Measurements from ENCODE around the gene GGN. TPM values are rescaled to one million over a fixed set of nuclear protein-coding genes. Genes with fewer than 3 reads are reported as not detected.

Gene GGN
- total RNA-seq, 4 donors from 2014 or later, result 0.36 to 1.9 (median 1.5) TPM

DNA sequence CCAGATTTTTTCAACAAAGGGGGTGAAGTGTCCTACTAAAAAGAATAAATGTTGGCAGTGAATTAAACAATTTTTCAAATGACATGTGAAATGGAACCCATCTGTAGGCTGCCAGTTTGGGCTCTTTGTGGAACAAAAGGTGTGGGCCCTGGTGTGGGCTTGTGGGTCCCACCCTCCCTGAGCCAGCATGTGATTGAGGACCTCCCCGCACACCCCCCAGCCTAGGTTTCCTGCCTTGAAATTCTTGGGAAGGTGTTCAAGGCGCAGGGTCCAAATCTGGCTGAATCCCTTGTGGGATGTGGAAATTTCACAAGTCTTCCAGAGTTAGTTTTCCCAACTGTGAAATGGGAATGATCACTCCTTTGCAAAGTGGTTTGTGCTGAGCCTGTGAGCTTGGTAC lies 4.1 kb downstream of the GGN start:
- TF ChIP-seq, protein P1, sequence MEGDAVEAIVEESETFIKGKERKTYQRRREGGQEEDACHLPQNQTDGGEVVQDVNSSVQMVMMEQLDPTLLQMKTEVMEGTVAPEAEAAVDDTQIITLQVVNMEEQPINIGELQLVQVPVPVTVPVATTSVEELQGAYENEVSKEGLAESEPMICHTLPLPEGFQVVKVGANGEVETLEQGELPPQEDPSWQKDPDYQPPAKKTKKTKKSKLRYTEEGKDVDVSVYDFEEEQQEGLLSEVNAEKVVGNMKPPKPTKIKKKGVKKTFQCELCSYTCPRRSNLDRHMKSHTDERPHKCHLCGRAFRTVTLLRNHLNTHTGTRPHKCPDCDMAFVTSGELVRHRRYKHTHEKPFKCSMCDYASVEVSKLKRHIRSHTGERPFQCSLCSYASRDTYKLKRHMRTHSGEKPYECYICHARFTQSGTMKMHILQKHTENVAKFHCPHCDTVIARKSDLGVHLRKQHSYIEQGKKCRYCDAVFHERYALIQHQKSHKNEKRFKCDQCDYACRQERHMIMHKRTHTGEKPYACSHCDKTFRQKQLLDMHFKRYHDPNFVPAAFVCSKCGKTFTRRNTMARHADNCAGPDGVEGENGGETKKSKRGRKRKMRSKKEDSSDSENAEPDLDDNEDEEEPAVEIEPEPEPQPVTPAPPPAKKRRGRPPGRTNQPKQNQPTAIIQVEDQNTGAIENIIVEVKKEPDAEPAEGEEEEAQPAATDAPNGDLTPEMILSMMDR (IDR thresholded peaks at IDR 0.05), result no peak
- TF ChIP-seq POLR2A (IDR thresholded peaks at IDR 0.05), result no peak
- H3K4me3 ChIP-seq (ENCODE audit: low read depth, poor library complexity, severe bottlenecking), result no peak overlapping the region
- intact Hi-C loops (cut with DNase I; ENCODE audit: low total_unique reads), result no loop called here
- no peak for DNase-seq (ENCODE audit: low spot score in 2 of 2)
- WGBS, 2 donors, result 95 to 97% methylated on average over 2 of the region's 2 CpGs

DNA sequence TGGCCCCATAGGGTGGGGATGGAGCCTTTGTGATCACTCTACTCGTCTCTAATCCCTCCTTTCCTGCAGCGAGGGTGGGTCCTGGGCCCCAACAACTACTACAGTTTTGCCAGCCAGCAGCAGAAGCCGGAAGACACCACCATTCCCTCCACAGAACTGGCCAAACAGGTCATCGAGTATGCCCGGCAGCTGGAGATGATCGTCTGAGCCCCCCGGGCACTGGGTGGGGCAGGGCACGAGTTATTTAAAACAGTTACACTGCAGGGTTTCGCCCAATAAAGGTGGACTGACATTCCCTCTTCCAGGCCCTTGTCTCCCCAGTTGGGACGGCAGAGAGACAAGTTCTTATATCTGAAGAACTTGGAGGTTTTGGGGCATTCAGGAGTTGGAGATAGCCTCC lies 4.7 kb downstream of the GGN start:
- H3K4me3 ChIP-seq (ENCODE audit: low read depth, poor library complexity, severe bottlenecking), result no peak overlapping the region
- intact Hi-C loops (cut with DNase I; ENCODE audit: low total_unique reads), result no loop called here
- no peak for DNase-seq (ENCODE audit: low spot score in 2 of 2)
- TF ChIP-seq POLR2A (IDR thresholded peaks at IDR 0.05), result no peak
- TF ChIP-seq, protein P1 (IDR thresholded peaks at IDR 0.05), result no peak
- 54 to 57% methylated on average over 10 of the region's 10 CpGs for WGBS, 2 donors

DNA sequence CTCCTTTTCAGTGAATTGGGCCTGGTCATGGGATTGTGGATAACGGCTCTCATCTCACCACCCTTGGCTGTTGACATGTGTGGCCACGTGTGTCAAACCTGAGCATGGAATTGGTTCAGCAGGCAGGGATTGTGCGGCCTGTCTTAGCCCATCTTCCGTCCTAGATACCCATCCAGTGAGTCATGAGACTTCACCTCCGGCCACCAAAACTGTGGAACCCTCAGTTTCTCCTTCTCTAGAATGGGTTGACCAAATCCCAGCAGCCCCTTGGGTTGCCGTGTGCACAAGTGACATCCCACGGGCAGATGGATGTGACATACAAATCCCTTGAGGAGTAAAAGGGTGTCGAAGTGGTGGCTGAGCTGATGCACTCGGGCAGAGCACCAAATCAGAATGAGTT lies 6.7 kb downstream of the GGN start:
- no peak for TF ChIP-seq POLR2A (IDR thresholded peaks at IDR 0.05)
- TF ChIP-seq, protein P1 (IDR thresholded peaks at IDR 0.05), result no peak
- no peak overlapping the region for H3K4me3 ChIP-seq (ENCODE audit: low read depth, poor library complexity, severe bottlenecking)
- 90 to 95% methylated on average over 9 of the region's 9 CpGs for WGBS, 2 donors
- intact Hi-C loops (cut with DNase I; ENCODE audit: low total_unique reads), result no loop called here
- DNase-seq (ENCODE audit: low spot score in 2 of 2), result no peak

DNA sequence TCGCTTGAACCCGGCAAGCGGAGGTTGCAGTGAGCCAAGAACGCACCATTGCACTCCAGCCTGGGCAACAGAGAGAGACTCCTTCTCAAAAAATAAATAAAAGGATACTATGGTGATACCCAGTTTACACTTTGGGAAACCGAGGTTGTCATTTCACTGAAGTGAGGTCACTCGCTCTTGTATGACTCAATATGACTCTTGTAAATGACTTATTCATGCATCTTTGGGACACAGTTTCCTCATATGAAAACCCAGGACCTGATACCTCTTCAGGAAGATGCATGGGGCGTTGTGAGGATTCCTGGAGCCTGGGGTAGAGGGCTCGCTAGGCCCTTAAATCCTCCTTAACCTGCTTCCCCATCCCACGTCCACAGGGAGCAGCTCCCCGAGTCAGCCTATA lies 9.0 kb downstream of the GGN start:
- no peak for TF ChIP-seq POLR2A (IDR thresholded peaks at IDR 0.05)
- TF ChIP-seq, protein P1 (IDR thresholded peaks at IDR 0.05), result no peak
- intact Hi-C loops (cut with DNase I; ENCODE audit: low total_unique reads), result no loop called here
- DNase-seq (ENCODE audit: low spot score in 2 of 2), result no peak
- no peak overlapping the region for H3K4me3 ChIP-seq (ENCODE audit: low read depth, poor library complexity, severe bottlenecking)
- WGBS, 2 donors, result 90 to 97% methylated on average over 10 of the region's 10 CpGs

DNA sequence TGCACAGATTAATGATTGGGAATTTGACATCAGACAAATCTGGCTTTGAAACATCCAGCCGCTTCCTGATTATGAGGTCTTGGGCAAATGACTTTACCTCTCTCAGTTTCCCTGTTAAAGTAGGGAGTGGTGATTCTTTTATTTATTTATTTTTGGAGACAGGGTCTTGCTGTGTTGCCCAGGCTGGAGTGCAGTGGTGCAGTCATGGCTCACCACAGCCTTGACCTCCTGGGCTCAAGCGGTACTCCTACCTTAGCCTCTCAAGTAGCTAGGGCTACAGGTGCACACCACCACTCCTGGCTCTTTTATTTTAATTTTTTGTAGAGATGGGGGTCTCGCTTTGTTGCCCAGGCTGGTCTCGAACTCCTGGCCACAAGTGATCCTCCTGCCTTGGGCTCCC lies 10.8 kb downstream of the GGN start:
- TF ChIP-seq POLR2A (IDR thresholded peaks at IDR 0.05), result no peak
- TF ChIP-seq, protein P1 (IDR thresholded peaks at IDR 0.05), result no peak
- no peak for DNase-seq (ENCODE audit: low spot score in 2 of 2)
- H3K4me3 ChIP-seq (ENCODE audit: low read depth, poor library complexity, severe bottlenecking), result no peak overlapping the region
- 96 to 99% methylated on average over 4 of the region's 4 CpGs for WGBS, 2 donors
- intact Hi-C loops (cut with DNase I; ENCODE audit: low total_unique reads), result no loop called here

DNA sequence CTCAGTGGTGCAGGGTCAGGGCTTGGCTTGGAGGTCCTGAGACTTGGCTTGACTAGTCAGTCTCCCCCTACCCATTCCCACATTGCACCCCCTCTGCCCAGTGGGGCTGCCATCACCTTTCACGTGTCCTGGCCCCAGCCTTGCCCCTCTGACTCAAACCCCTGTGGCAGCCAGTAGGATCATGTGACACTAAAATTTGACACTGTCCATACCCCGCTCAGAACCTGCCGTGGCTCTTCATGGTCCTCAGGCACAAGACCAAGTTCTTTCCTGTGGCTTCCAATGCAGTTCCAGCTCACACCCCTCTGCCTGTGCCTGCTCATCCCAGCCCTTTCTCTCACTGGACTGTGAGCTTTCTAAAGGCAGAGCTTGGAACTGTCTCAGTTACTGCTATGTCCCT lies 11.3 kb downstream of the GGN start:
- 70 to 73% methylated on average over 3 of the region's 3 CpGs for WGBS, 2 donors
- TF ChIP-seq, protein P1 (IDR thresholded peaks at IDR 0.05), result no peak
- no peak for TF ChIP-seq POLR2A (IDR thresholded peaks at IDR 0.05)
- intact Hi-C loops (cut with DNase I; ENCODE audit: low total_unique reads), result no loop called here
- H3K4me3 ChIP-seq (ENCODE audit: low read depth, poor library complexity, severe bottlenecking), result no peak overlapping the region
- no peak for DNase-seq (ENCODE audit: low spot score in 2 of 2)

All from lower leg skin (tissue), 4 donors.